SK-N-SH (cell line): ENCODE measurements around the gene ITGB5. TPM values are rescaled to one million over a fixed set of nuclear protein-coding genes. Genes with fewer than 3 reads are reported as not detected.
A peak's percentile ranks its signal among the peaks of the same experiment; 100 is the strongest.

ENCODE experiments used
- CTCF ChIA-PET: fragments of 300-600, 350-600 bp; formaldehyde crosslinking; extraction: SDS; loops from one replicate; lab custom pipeline; 2021; lab: Yijun Ruan, JAX
- POLR2A ChIA-PET: fragments of 350-600 bp; sonication (Branson Sonifier 250); formaldehyde crosslinking; extraction: SDS; loops from one replicate; lab custom pipeline; 2020; ENCODE audit warnings: antibody characterized with exemption, inconsistent platforms; lab: Yijun Ruan, JAX
- DNase-seq: peaks from one replicate; pipeline ENCODE4 v3.0.0; 2012
- H2AFZ ChIP-seq: fragments of 200-600 bp; sonication (generic); 2 replicates; pipeline ENCODE4 v1.8.1; 2016; ENCODE audit warnings: antibody characterized with exemption, mild to moderate bottlenecking, low read depth
- H3F3A ChIP-seq: fragments of 200-600 bp; sonication (generic); replicated peaks from 2 replicates; pipeline ENCODE3; 2016; ENCODE audit warnings: antibody characterized with exemption, mild to moderate bottlenecking; ENCODE audit not compliant: insufficient read depth
- H3K27ac ChIP-seq, 2 experiments: fragments of 200-500 bp in 1 of 2; fragments of 200-600 bp in 1 of 2; sonication (Bioruptor generic) in 1 of 2; sonication (generic), shearing (Covaris generic) in 1 of 2; 2 replicates each; pipeline versions ENCODE4 v1.5.1 to v1.6.1; 2014 to 2016; ENCODE audit warnings: low read depth in 2 of 2, inconsistent platforms in 1 of 2, low read length in 1 of 2, mild to moderate bottlenecking in 1 of 2, mixed read lengths in 1 of 2
- H3K27me3 ChIP-seq: fragments of 200-600 bp; sonication (generic), shearing (Covaris generic); 2 replicates; pipeline ENCODE4 v1.6.1; 2016; ENCODE audit warnings: mixed run types; ENCODE audit not compliant: insufficient read depth
- H3K36me3 ChIP-seq, 2 experiments: fragments of 200-500 bp in 1 of 2; fragments of 200-600 bp in 1 of 2; sonication (Bioruptor generic) in 1 of 2; sonication (generic) in 1 of 2; replicated peaks in 1 of 2; 2 replicates each; pipeline versions ENCODE3 to v1.5.1; 2014 to 2016; ENCODE audit warnings: low read length in 1 of 2, mild to moderate bottlenecking in 1 of 2; ENCODE audit not compliant: insufficient read depth in 2 of 2, control insufficient read depth in 1 of 2
- H3K4me1 ChIP-seq, 2 experiments: fragments of 200-500 bp in 1 of 2; fragments of 200-600 bp in 1 of 2; sonication (Bioruptor generic) in 1 of 2; sonication (generic), shearing (Covaris generic) in 1 of 2; 2 replicates each; pipeline versions ENCODE4 v1.5.1 to v1.6.1; 2014 to 2016; ENCODE audit warnings: low read depth in 1 of 2, low read length in 1 of 2, mixed run types in 1 of 2; ENCODE audit not compliant: insufficient read depth in 2 of 2, control insufficient read depth in 1 of 2
- H3K4me2 ChIP-seq: fragments of 200-600 bp; sonication (generic), shearing (Covaris generic); 2 replicates; pipeline ENCODE4 v1.6.1; 2017; ENCODE audit warnings: mixed run types
- H3K4me3 ChIP-seq, 2 experiments: fragments of 200-500 bp in 1 of 2; fragments of 200-600 bp in 1 of 2; sonication (Bioruptor generic) in 1 of 2; sonication (generic), shearing (Covaris generic) in 1 of 2; 2 replicates each; pipeline versions ENCODE4 v1.5.1 to v1.8.1; 2014 to 2016; ENCODE audit warnings: low read depth in 2 of 2, inconsistent platforms in 1 of 2, low read length in 1 of 2, mild to moderate bottlenecking in 1 of 2, mixed read lengths in 1 of 2, moderate library complexity in 1 of 2
- H3K79me2 ChIP-seq: fragments of 200-600 bp; sonication (generic); 2 replicates; pipeline ENCODE4 v1.8.1; 2017; ENCODE audit warnings: mild to moderate bottlenecking; ENCODE audit not compliant: insufficient read depth
- H3K9ac ChIP-seq: fragments of 200-600 bp; sonication (generic); 2 replicates; pipeline ENCODE4 v1.6.1; 2017; ENCODE audit warnings: mixed run types
- H3K9me2 ChIP-seq: fragments of 200-600 bp; sonication (generic); 2 replicates; pipeline ENCODE4 v1.6.1; 2017; ENCODE audit warnings: mixed run types
- H3K9me3 ChIP-seq: fragments of 200-600 bp; sonication (generic); 2 replicates; pipeline ENCODE4 v1.6.1; 2017; ENCODE audit warnings: mixed run types, mild to moderate bottlenecking, moderate library complexity
- H4K20me1 ChIP-seq: fragments of 200-600 bp; sonication (generic); 2 replicates; pipeline ENCODE4 v1.6.1; 2017; ENCODE audit warnings: mild to moderate bottlenecking, mixed run types; ENCODE audit not compliant: insufficient read depth
- CHD2 ChIP-seq: fragments of 150-350 bp; IDR thresholded peaks from 2 replicates; pipeline ENCODE4 v1.6.1; 2018; ENCODE audit warnings: low read length; ENCODE audit not compliant: partially characterized antibody
- CTCF ChIP-seq: fragments of 200-600 bp; sonication (generic); IDR thresholded peaks from 2 replicates; pipeline ENCODE4 v1.6.1; 2017; ENCODE audit warnings: antibody characterized with exemption, mild to moderate bottlenecking, moderate library complexity
- ELF1 ChIP-seq: IDR thresholded peaks from 2 replicates; pipeline ENCODE4 v1.4.0; 2012
- EP300 ChIP-seq, 2 experiments: IDR thresholded peaks; 2 replicates each; pipeline versions ENCODE4 v1.4.0 to v1.6.1; 2012; ENCODE audit warnings: borderline replicate concordance in 1 of 2, low read depth in 1 of 2, low read length in 1 of 2
- EZH2phosphoT487 ChIP-seq: fragments of 200-600 bp; sonication (generic); IDR thresholded peaks from 2 replicates; pipeline ENCODE4 v1.6.1; 2017; ENCODE audit warnings: low read depth, mixed run types, mild to moderate bottlenecking, antibody characterized with exemption, moderate library complexity, borderline replicate concordance
- FOSL2 ChIP-seq: IDR thresholded peaks from 2 replicates; pipeline ENCODE4 v1.4.0; 2012; ENCODE audit warnings: low read depth, mild to moderate bottlenecking, moderate library complexity, borderline replicate concordance
- FOXM1 ChIP-seq: IDR thresholded peaks from 2 replicates; pipeline ENCODE4 v1.4.0; 2012; ENCODE audit warnings: low read depth, mild to moderate bottlenecking
- GABPA ChIP-seq: IDR thresholded peaks from 2 replicates; pipeline ENCODE4 v1.4.0; 2012; ENCODE audit warnings: low read depth, mild to moderate bottlenecking
- NRF1 ChIP-seq: IDR thresholded peaks from 2 replicates; pipeline ENCODE4 v1.6.1; 2012; ENCODE audit warnings: low read depth, mild to moderate bottlenecking, low read length
- POLR2AphosphoS5 ChIP-seq: IDR thresholded peaks from 2 replicates; pipeline ENCODE4 v1.6.1; 2012; ENCODE audit warnings: low read depth, low read length
- RFX5 ChIP-seq: IDR thresholded peaks from 2 replicates; pipeline ENCODE4 v1.6.1; 2012; ENCODE audit warnings: mild to moderate bottlenecking, improper control_type of control experiment, low read length
- SMC3 ChIP-seq: IDR thresholded peaks from 2 replicates; pipeline ENCODE4 v1.6.1; 2012; ENCODE audit warnings: low read depth, low read length, improper control_type of control experiment
- TEAD4 ChIP-seq: IDR thresholded peaks from 2 replicates; pipeline ENCODE4 v1.4.0; 2012; ENCODE audit warnings: mild to moderate bottlenecking, borderline replicate concordance; ENCODE audit not compliant: insufficient read depth
- YY1 ChIP-seq: IDR thresholded peaks from 2 replicates; pipeline ENCODE4 v1.4.0; 2012; ENCODE audit warnings: low read depth, mild to moderate bottlenecking
- WGBS: methylation state at CpG from one replicate; pipeline ENCODE4 v1.1.6; 2017; ENCODE audit warnings: low lambda C conversion rate; 5-methylcytosine and 5-hydroxymethylcytosine counted together
- polyA plus RNA-seq, 3 experiments: library from polyadenylated mRNA; depleted of rRNA; stranded (reverse); fragments of >200 nt; gene quantifications; 2 replicates each; pipeline ENCODE4 v1.2.3, GENCODE V29; 2012
- TF ChIP-seq, protein P1 (sequence below): IDR thresholded peaks from 2 replicates; pipeline ENCODE4; 2012
- TF ChIP-seq, protein P2 (sequence below): fragments of 150-350 bp; IDR thresholded peaks from 2 replicates; pipeline ENCODE4 v1.6.1; 2017; ENCODE audit warnings: antibody characterized with exemption, low read length, low read depth, borderline replicate concordance

Gene ITGB5
- polyA plus RNA-seq, 1 of the 3 experiments (the other 2 are of a cell fraction), result 481 TPM

GRCh38 chr3:124832782-124833709, 54.1 kb downstream of the ITGB5 start (continued):
- TF ChIP-seq, protein P1, sequence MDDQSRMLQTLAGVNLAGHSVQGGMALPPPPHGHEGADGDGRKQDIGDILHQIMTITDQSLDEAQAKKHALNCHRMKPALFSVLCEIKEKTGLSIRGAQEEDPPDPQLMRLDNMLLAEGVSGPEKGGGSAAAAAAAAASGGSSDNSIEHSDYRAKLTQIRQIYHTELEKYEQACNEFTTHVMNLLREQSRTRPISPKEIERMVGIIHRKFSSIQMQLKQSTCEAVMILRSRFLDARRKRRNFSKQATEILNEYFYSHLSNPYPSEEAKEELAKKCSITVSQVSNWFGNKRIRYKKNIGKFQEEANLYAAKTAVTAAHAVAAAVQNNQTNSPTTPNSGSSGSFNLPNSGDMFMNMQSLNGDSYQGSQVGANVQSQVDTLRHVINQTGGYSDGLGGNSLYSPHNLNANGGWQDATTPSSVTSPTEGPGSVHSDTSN, result peak; percentile 58
- no peak for TF ChIP-seq RFX5
- no peak for TF ChIP-seq ELF1
- no peak for TF ChIP-seq CTCF
- no peak for TF ChIP-seq YY1
- peak in 1 of 2 experiments; percentile 33; a peak in 1 of 4 replicates for TF ChIP-seq EP300 (IDR thresholded peaks at IDR 0.05; ENCODE audit: borderline replicate concordance in 1 of 2, low read depth in 1 of 2, low read length in 1 of 2)
- TF ChIP-seq TEAD4, result peak; percentile 73; the same call in 1 of the 2 replicates
- peak; percentile 29; the same call in 1 of the 2 replicates for TF ChIP-seq POLR2AphosphoS5
- TF ChIP-seq, protein P2, sequence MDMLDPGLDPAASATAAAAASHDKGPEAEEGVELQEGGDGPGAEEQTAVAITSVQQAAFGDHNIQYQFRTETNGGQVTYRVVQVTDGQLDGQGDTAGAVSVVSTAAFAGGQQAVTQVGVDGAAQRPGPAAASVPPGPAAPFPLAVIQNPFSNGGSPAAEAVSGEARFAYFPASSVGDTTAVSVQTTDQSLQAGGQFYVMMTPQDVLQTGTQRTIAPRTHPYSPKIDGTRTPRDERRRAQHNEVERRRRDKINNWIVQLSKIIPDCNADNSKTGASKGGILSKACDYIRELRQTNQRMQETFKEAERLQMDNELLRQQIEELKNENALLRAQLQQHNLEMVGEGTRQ, result no peak
- peak; percentile 81 for TF ChIP-seq FOSL2
- no peak for TF ChIP-seq SMC3
- no peak for TF ChIP-seq NRF1
- no peak for TF ChIP-seq CHD2
- TF ChIP-seq FOXM1, result no peak

- no peak for DNase-seq
- peaks cover 50 to 59% of the 10 kb centered on the region in 2 experiments for H3K4me1 ChIP-seq
- no peak overlapping the region for H3K4me2 ChIP-seq
- ChIA-PET POLR2A (no interaction called here), CTCF (interaction anchor here (0.6 to 1.3 kb wide), 3 partner anchors 9 to 44 kb away, joined by 3 read pairs; no protein-coding TSS in a partner anchor)
- no peaks in the 10 kb centered on the region for H4K20me1 ChIP-seq
- no peaks in the 10 kb centered on the region for H3K9me3 ChIP-seq
- peaks cover 32 to 66% of the 10 kb centered on the region in 2 experiments for H3K36me3 ChIP-seq
- no peaks in the 10 kb centered on the region for H3K27me3 ChIP-seq
- no peak overlapping the region for H3K9ac ChIP-seq
- no peak overlapping the region for H2AFZ ChIP-seq
- no peaks in the 10 kb centered on the region for H3K9me2 ChIP-seq
- H3K4me3 ChIP-seq, result no peak overlapping the region
- peak overlapping the region; percentile 83 to 94; a peak in 3 of 4 replicates for H3K27ac ChIP-seq
- no peak for TF ChIP-seq EP300 (IDR thresholded peaks at IDR 0.05; ENCODE audit: borderline replicate concordance in 1 of 2, low read depth in 1 of 2, low read length in 1 of 2)
- no peak for TF ChIP-seq EZH2phosphoT487
- TF ChIP-seq FOSL2, result no peak
- TF ChIP-seq CHD2, result no peak
- no peak for TF ChIP-seq ELF1
- TF ChIP-seq YY1, result no peak
- no peak for TF ChIP-seq GABPA
- peaks cover 73% of the 10 kb centered on the region for H3K79me2 ChIP-seq
- 94% methylated on average over 4 of the region's 4 CpGs for WGBS
- H3F3A ChIP-seq, result peaks cover 38% of the 10 kb centered on the region
Measured at GRCh38 chr3:124831628-124832199, 55.5 kb downstream of the ITGB5 start.
